ENCODE results near the gene RBM8A.

DNA sequence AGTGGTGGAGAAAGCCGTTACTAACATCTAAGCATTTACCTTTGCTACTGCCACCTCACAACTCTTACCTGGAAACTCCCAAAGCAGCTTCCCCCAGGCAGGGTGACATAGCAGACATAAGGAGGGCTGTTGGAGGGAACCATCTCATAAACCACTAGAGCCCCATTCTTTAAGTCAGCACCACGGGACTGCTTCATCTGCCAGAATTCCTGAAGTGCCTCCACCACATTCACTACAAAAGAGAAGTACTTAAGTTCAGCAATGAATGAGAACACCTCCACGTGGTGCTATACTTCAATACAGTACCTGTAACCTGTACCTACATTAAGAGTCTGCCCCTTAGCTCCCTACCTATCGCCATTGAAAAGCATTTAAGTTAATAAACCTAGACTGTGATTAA is 20.3 kb upstream of the RBM8A start:
- no peak for TF ChIP-seq ZFP30 (CRISPR knock-in tag; IDR thresholded peaks at IDR 0.05)
- TF ChIP-seq, protein P1, sequence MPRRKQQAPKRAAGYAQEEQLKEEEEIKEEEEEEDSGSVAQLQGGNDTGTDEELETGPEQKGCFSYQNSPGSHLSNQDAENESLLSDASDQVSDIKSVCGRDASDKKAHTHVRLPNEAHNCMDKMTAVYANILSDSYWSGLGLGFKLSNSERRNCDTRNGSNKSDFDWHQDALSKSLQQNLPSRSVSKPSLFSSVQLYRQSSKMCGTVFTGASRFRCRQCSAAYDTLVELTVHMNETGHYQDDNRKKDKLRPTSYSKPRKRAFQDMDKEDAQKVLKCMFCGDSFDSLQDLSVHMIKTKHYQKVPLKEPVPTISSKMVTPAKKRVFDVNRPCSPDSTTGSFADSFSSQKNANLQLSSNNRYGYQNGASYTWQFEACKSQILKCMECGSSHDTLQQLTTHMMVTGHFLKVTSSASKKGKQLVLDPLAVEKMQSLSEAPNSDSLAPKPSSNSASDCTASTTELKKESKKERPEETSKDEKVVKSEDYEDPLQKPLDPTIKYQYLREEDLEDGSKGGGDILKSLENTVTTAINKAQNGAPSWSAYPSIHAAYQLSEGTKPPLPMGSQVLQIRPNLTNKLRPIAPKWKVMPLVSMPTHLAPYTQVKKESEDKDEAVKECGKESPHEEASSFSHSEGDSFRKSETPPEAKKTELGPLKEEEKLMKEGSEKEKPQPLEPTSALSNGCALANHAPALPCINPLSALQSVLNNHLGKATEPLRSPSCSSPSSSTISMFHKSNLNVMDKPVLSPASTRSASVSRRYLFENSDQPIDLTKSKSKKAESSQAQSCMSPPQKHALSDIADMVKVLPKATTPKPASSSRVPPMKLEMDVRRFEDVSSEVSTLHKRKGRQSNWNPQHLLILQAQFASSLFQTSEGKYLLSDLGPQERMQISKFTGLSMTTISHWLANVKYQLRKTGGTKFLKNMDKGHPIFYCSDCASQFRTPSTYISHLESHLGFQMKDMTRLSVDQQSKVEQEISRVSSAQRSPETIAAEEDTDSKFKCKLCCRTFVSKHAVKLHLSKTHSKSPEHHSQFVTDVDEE (CRISPR knock-in tag; IDR thresholded peaks at IDR 0.05) = no peak

Data from SK-N-SH treated with all-trans-retinoic acid at 6 μM for 48 hours (cell line).